K562 (cell line): ENCODE data around the gene COL5A1. TPM values are rescaled to one million over a fixed set of nuclear protein-coding genes. Genes with fewer than 3 reads are reported as not detected.

Experiments
- ATAC-seq: fragments of 200-7000 bp; cut with Tn5 transposase; 3 replicates; pipeline ENCODE4 v1.9.1; 2020; ENCODE audit warnings: moderate library complexity
- BruUV-seq: library from RNA; stranded (reverse); fragments of 400-500 nt; replicated peaks from 2 replicates; lab custom pipeline; 2021; lab: Mats Ljungman, UMichigan
- CTCF ChIA-PET: fragments of 300-600 bp; formaldehyde crosslinking; extraction: SDS; loops from one replicate; lab custom pipeline; 2021; ENCODE audit warnings: low intra/inter-chr PET ratio; lab: Yijun Ruan, JAX
- POLR2A ChIA-PET: fragments of 300-600, 350-650 bp; sonication (Branson Sonifier 250); formaldehyde crosslinking; extraction: SDS; loops from one replicate; lab custom pipeline; 2021; ENCODE audit warnings: antibody characterized with exemption, inconsistent platforms; lab: Yijun Ruan, JAX
- DNase-seq, 4 experiments: peaks; one replicate each; pipeline versions ENCODE4 v3.0.0 to v3.0.0-alpha.2; 2011 to 2018; ENCODE audit warnings: low spot score in 3 of 4, mixed read lengths in 3 of 4; ENCODE audit errors: extremely low read depth in 1 of 4
- FAIRE-seq: peaks from 2 replicates; lab custom pipeline; 2011; peaks lifted over from hg19 to GRCh38; lab: Jason Lieb, UNC
- H2AFZ ChIP-seq: 2 replicates; pipeline ENCODE4 v1.6.0; 2011; ENCODE audit warnings: low read depth, low read length, control low read depth, inconsistent platforms
- H3K27ac ChIP-seq: fragments of 200-600 bp; 3 replicates; pipeline ENCODE4 v1.8.0; 2011; ENCODE audit warnings: low read depth, mild to moderate bottlenecking, control low read depth, inconsistent platforms, low read length, moderate library complexity, mixed read lengths; ENCODE audit errors: extremely low read depth
- H3K27me3 ChIP-seq, 2 experiments: fragments of 300-600 bp in 1 of 2; 2 replicates in 1 of 2; 3 replicates in 1 of 2; pipeline versions ENCODE4 v1.6.0 to v1.8.0; 2011; ENCODE audit warnings: inconsistent platforms in 2 of 2, low read length in 2 of 2, mild to moderate bottlenecking in 1 of 2, mixed read lengths in 1 of 2, moderate library complexity in 1 of 2; ENCODE audit not compliant: control insufficient read depth in 2 of 2, insufficient read depth in 2 of 2
- H3K36me3 ChIP-seq: fragments of 300-600 bp; 3 replicates; pipeline ENCODE4 v1.8.0; 2011; ENCODE audit warnings: mild to moderate bottlenecking, low read length, inconsistent platforms; ENCODE audit not compliant: control insufficient read depth, insufficient read depth
- H3K4me1 ChIP-seq, 2 experiments: fragments of 200-600 bp in 1 of 2; replicated peaks in 1 of 2; 2 replicates in 1 of 2; 3 replicates in 1 of 2; pipeline versions ENCODE4 v1.5.1 to v1.8.0; 2011; ENCODE audit warnings: inconsistent platforms in 2 of 2, low read length in 2 of 2, mild to moderate bottlenecking in 1 of 2, mixed read lengths in 1 of 2, moderate library complexity in 1 of 2; ENCODE audit not compliant: control insufficient read depth in 2 of 2, insufficient read depth in 2 of 2
- H3K4me2 ChIP-seq: 2 replicates; pipeline ENCODE4 v1.6.1; 2011; ENCODE audit warnings: low read length, control low read depth, inconsistent platforms, mixed read lengths; ENCODE audit not compliant: insufficient read depth
- H3K4me3 ChIP-seq: fragments of 200-600 bp; sonication (generic), shearing (Covaris generic); 2 replicates; pipeline ENCODE4 v1.5.1; 2016; ENCODE audit warnings: control low read depth, inconsistent platforms
- H3K79me2 ChIP-seq: fragments of 200-600 bp; 3 replicates; pipeline ENCODE4 v1.8.0; 2011; ENCODE audit warnings: low read length, inconsistent platforms; ENCODE audit not compliant: control insufficient read depth, insufficient read depth
- H3K9ac ChIP-seq, 2 experiments: 2 replicates each; pipeline versions ENCODE4 v1.6.0 to v1.6.1; 2011; ENCODE audit warnings: low read depth in 2 of 2, low read length in 2 of 2, control low read depth in 1 of 2, inconsistent platforms in 1 of 2, mild to moderate bottlenecking in 1 of 2, mixed read lengths in 1 of 2; ENCODE audit not compliant: insufficient read depth in 1 of 2
- H3K9me1 ChIP-seq: one replicate; pipeline ENCODE4 v1.6.0; 2011; ENCODE audit warnings: inconsistent platforms, mild to moderate bottlenecking, low read length, moderate library complexity; ENCODE audit not compliant: control insufficient read depth, insufficient read depth
- H3K9me3 ChIP-seq: replicated peaks from 2 replicates; pipeline ENCODE4 v1.5.1; 2011; ENCODE audit warnings: low read depth, low read length, inconsistent platforms; ENCODE audit not compliant: control insufficient read depth, insufficient read depth
- H4K20me1 ChIP-seq: replicated peaks from 2 replicates; pipeline ENCODE4 v1.6.1; 2011; ENCODE audit warnings: low read length, inconsistent platforms, mixed read lengths; ENCODE audit not compliant: control insufficient read depth, insufficient read depth
- DMBX1 ChIP-seq: fragments of 250-450 bp; sonication (Bioruptor Pico); IDR thresholded peaks from 2 replicates; pipeline ENCODE4 v1.8.0; 2022; ENCODE audit warnings: inconsistent platforms, mild to moderate bottlenecking, moderate library complexity, borderline replicate concordance
- PHF20 ChIP-seq: fragments of 450-650 bp; IDR thresholded peaks from 2 replicates; pipeline ENCODE4 v1.6.1; 2018; ENCODE audit not compliant: partially characterized antibody
- SRSF9 ChIP-seq: fragments of 200-400 bp; formaldehyde crosslinking; IDR thresholded peaks from 2 replicates; pipeline ENCODE4 v1.6.1; 2017; ENCODE audit warnings: low read depth, low read length, borderline replicate concordance
- ZBED1 ChIP-seq: IDR thresholded peaks from 2 replicates; pipeline ENCODE4 v1.6.1; 2014
- WGBS: fragments of 100-300 bp; shearing (Covaris generic); methylation state at CpG from one replicate; pipeline ENCODE4 v1.1.6; 2016; ENCODE audit warnings: low coverage, mixed read lengths; ENCODE audit not compliant: insufficient coverage; ENCODE audit errors: missing lambda C conversion rate; 5-methylcytosine and 5-hydroxymethylcytosine counted together
- in situ Hi-C: fragments of 300-500 bp; cut with MboI; formaldehyde crosslinking; loops from 4 replicates; pipeline ENCODE4 v1.15.0; 2018; ENCODE audit warnings: inconsistent platforms, mixed read lengths
- intact Hi-C: fragments of 100-400 bp; cut with micrococcal nuclease; formaldehyde crosslinking; loops from 2 replicates; pipeline ENCODE4 v1.14.2; 2022
- polyA plus RNA-seq, 8 experiments: library from polyadenylated mRNA; depleted of rRNA in 4 of 8; stranded (reverse) in 5 of 8; unstranded in 3 of 8; fragments of >200 nt; fragmentation: Nextera tagmentation in 2 of 8; fragmentation: Illumina TruSeq in 1 of 8; extraction: Ambion mirVana in 2 of 8; extraction: Trizol in 1 of 8; gene quantifications; 2 replicates each; pipeline versions ENCODE4 v1.2.1 to v1.2.3, GENCODE V29; 2011 to 2014; ENCODE audit warnings: inconsistent platforms in 1 of 8, missing spikeins in 1 of 8
- total RNA-seq, 7 experiments: library from RNA; depleted of rRNA in 6 of 7; stranded (reverse); fragments of >200 nt in 6 of 7; fragmentation: Illumina TruSeq in 2 of 7; extraction: Trizol in 2 of 7; gene quantifications; 2 replicates each; pipeline versions ENCODE4 v1.2.1 to v1.2.3, GENCODE V29; 2011 to 2021; ENCODE audit warnings: low replicate concordance in 1 of 7
- TF ChIP-seq, protein P1 (sequence below): fragments of 450-650 bp; formaldehyde crosslinking; IDR thresholded peaks from 2 replicates; pipeline ENCODE4 v1.4.0; 2022; ENCODE audit warnings: missing genetic modification characterization
- TF ChIP-seq, protein P2 (sequence below): fragments of 250-450 bp; sonication (Bioruptor Pico); IDR thresholded peaks from 2 replicates; pipeline ENCODE4 v1.5.0; 2021

Gene COL5A1
- total and polyA plus RNA-seq, 9 of the 15 experiments (the other 6 are each of a cell fraction or from before 2014, with no cell fraction given), result under 0.01 to 0.13 (median 0.04) TPM; not detected in 6

DNA sequence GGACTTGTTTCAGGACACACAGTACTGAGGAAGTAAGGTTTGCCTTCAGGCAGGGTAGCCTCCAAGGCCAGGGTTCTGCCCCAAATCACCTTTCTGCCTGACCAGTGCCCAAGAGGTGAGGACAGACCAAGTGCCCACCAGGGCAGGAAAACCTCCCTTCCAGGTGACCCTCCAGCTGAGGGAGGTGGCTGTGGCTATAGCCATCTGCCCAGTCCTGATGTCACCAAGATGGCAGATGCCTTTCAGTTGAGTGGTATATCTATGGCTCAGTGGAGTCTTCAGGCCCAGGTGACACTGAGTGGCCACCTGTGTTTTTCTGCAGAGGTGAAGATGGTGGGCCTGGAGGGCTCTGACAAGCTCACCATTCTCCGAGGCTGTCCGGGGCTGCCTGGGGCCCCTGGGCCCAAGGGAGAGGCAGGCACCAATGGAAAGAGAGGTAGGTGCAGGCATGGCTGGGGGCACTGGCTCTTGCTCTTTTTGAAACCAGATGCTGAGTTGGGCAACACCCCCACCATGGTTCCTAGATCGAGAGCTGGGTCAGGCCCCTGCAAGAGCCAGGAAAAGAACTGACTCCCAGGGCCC is 240.7 kb downstream of the COL5A1 start:
- ATAC-seq (no peak), FAIRE-seq (no peak)
- BruUV-seq, result no TSS peak
- Histone ChIP-seq H4K20me1 (0 out of 2 replicates have a peak, but pooled peaks cover 4% of the 10 kb centered on the region), H2AFZ (no peak overlapping the region), H3K79me2 (no peaks in the 10 kb centered on the region)
- POLR2A ChIA-PET, result interaction anchor here (0.6 kb wide), 1 partner anchor 507 kb away, joined by 3 read pairs; no protein-coding TSS in a partner anchor
- in situ Hi-C loops, result no loop called here
- CTCF ChIA-PET, result interaction anchor here (0.7 kb wide), 1 partner anchor 59 kb away, joined by 3 read pairs; no protein-coding TSS in a partner anchor
- no peak for TF ChIP-seq ZBED1
- no peak for TF ChIP-seq SRSF9
- TF ChIP-seq, protein P1, sequence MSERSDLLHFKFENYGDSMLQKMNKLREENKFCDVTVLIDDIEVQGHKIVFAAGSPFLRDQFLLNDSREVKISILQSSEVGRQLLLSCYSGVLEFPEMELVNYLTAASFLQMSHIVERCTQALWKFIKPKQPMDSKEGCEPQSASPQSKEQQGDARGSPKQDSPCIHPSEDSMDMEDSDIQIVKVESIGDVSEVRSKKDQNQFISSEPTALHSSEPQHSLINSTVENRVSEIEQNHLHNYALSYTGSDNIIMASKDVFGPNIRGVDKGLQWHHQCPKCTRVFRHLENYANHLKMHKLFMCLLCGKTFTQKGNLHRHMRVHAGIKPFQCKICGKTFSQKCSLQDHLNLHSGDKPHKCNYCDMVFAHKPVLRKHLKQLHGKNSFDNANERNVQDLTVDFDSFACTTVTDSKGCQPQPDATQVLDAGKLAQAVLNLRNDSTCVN, result no peak
- TF ChIP-seq, protein P2, sequence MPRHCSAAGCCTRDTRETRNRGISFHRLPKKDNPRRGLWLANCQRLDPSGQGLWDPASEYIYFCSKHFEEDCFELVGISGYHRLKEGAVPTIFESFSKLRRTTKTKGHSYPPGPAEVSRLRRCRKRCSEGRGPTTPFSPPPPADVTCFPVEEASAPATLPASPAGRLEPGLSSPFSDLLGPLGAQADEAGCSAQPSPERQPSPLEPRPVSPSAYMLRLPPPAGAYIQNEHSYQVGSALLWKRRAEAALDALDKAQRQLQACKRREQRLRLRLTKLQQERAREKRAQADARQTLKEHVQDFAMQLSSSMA (CRISPR knock-in tag), result no peak
- TF ChIP-seq PHF20, result no peak
- no peak for TF ChIP-seq DMBX1 (CRISPR knock-in tag)
- TF ChIP-seq, all 486 proteins: peak for 0
- no peak for DNase-seq
- WGBS, result 0% methylated on average over 3 of the region's 3 CpGs
- H3K4me3 ChIP-seq, result no peak overlapping the region
- no peaks in the 10 kb centered on the region for H3K4me1 ChIP-seq
- no peak overlapping the region for H3K4me2 ChIP-seq
- H3K9me1 ChIP-seq, result no peaks in the 10 kb centered on the region
- intact Hi-C loops, result no loop called here
- no peak overlapping the region for H3K9ac ChIP-seq
- peaks cover 10 to 53% of the 10 kb centered on the region in 2 experiments for H3K27me3 ChIP-seq
- no peaks in the 10 kb centered on the region for H3K36me3 ChIP-seq
- no peak overlapping the region for H3K27ac ChIP-seq
- H3K9me3 ChIP-seq, result no peaks in the 10 kb centered on the region
